SK-N-SH (cell line): ENCODE measurements around the gene SUCLG2. TPM values are rescaled to one million over a fixed set of nuclear protein-coding genes. Genes with fewer than 3 reads are reported as not detected.

Experiments
- CTCF ChIA-PET: fragments of 300-600, 350-600 bp; formaldehyde crosslinking; extraction: SDS; loops from one replicate; lab custom pipeline; 2021; lab: Yijun Ruan, JAX
- POLR2A ChIA-PET: fragments of 350-600 bp; sonication (Branson Sonifier 250); formaldehyde crosslinking; extraction: SDS; loops from one replicate; lab custom pipeline; 2020; ENCODE audit warnings: antibody characterized with exemption, inconsistent platforms; lab: Yijun Ruan, JAX
- DNase-seq: peaks from one replicate; pipeline ENCODE4 v3.0.0; 2012
- H2AFZ ChIP-seq: fragments of 200-600 bp; sonication (generic); 2 replicates; pipeline ENCODE4 v1.8.1; 2016; ENCODE audit warnings: antibody characterized with exemption, mild to moderate bottlenecking, low read depth
- H3F3A ChIP-seq: fragments of 200-600 bp; sonication (generic); replicated peaks from 2 replicates; pipeline ENCODE3; 2016; ENCODE audit warnings: antibody characterized with exemption, mild to moderate bottlenecking; ENCODE audit not compliant: insufficient read depth
- H3K27ac ChIP-seq, 2 experiments: fragments of 200-500 bp in 1 of 2; fragments of 200-600 bp in 1 of 2; sonication (Bioruptor generic) in 1 of 2; sonication (generic), shearing (Covaris generic) in 1 of 2; 2 replicates each; pipeline versions ENCODE4 v1.5.1 to v1.6.1; 2014 to 2016; ENCODE audit warnings: low read depth in 2 of 2, inconsistent platforms in 1 of 2, low read length in 1 of 2, mild to moderate bottlenecking in 1 of 2, mixed read lengths in 1 of 2
- H3K27me3 ChIP-seq: fragments of 200-600 bp; sonication (generic), shearing (Covaris generic); 2 replicates; pipeline ENCODE4 v1.6.1; 2016; ENCODE audit warnings: mixed run types; ENCODE audit not compliant: insufficient read depth
- H3K36me3 ChIP-seq, 2 experiments: fragments of 200-500 bp in 1 of 2; fragments of 200-600 bp in 1 of 2; sonication (Bioruptor generic) in 1 of 2; sonication (generic) in 1 of 2; replicated peaks in 1 of 2; 2 replicates each; pipeline versions ENCODE3 to v1.5.1; 2014 to 2016; ENCODE audit warnings: low read length in 1 of 2, mild to moderate bottlenecking in 1 of 2; ENCODE audit not compliant: insufficient read depth in 2 of 2, control insufficient read depth in 1 of 2
- H3K4me1 ChIP-seq, 2 experiments: fragments of 200-500 bp in 1 of 2; fragments of 200-600 bp in 1 of 2; sonication (Bioruptor generic) in 1 of 2; sonication (generic), shearing (Covaris generic) in 1 of 2; 2 replicates each; pipeline versions ENCODE4 v1.5.1 to v1.6.1; 2014 to 2016; ENCODE audit warnings: low read depth in 1 of 2, low read length in 1 of 2, mixed run types in 1 of 2; ENCODE audit not compliant: insufficient read depth in 2 of 2, control insufficient read depth in 1 of 2
- H3K4me2 ChIP-seq: fragments of 200-600 bp; sonication (generic), shearing (Covaris generic); 2 replicates; pipeline ENCODE4 v1.6.1; 2017; ENCODE audit warnings: mixed run types
- H3K4me3 ChIP-seq, 2 experiments: fragments of 200-500 bp in 1 of 2; fragments of 200-600 bp in 1 of 2; sonication (Bioruptor generic) in 1 of 2; sonication (generic), shearing (Covaris generic) in 1 of 2; 2 replicates each; pipeline versions ENCODE4 v1.5.1 to v1.8.1; 2014 to 2016; ENCODE audit warnings: low read depth in 2 of 2, inconsistent platforms in 1 of 2, low read length in 1 of 2, mild to moderate bottlenecking in 1 of 2, mixed read lengths in 1 of 2, moderate library complexity in 1 of 2
- H3K79me2 ChIP-seq: fragments of 200-600 bp; sonication (generic); 2 replicates; pipeline ENCODE4 v1.8.1; 2017; ENCODE audit warnings: mild to moderate bottlenecking; ENCODE audit not compliant: insufficient read depth
- H3K9ac ChIP-seq: fragments of 200-600 bp; sonication (generic); 2 replicates; pipeline ENCODE4 v1.6.1; 2017; ENCODE audit warnings: mixed run types
- H3K9me2 ChIP-seq: fragments of 200-600 bp; sonication (generic); 2 replicates; pipeline ENCODE4 v1.6.1; 2017; ENCODE audit warnings: mixed run types
- H3K9me3 ChIP-seq: fragments of 200-600 bp; sonication (generic); 2 replicates; pipeline ENCODE4 v1.6.1; 2017; ENCODE audit warnings: mixed run types, mild to moderate bottlenecking, moderate library complexity
- H4K20me1 ChIP-seq: fragments of 200-600 bp; sonication (generic); 2 replicates; pipeline ENCODE4 v1.6.1; 2017; ENCODE audit warnings: mild to moderate bottlenecking, mixed run types; ENCODE audit not compliant: insufficient read depth
- CTCF ChIP-seq: fragments of 200-600 bp; sonication (generic); IDR thresholded peaks from 2 replicates; pipeline ENCODE4 v1.6.1; 2017; ENCODE audit warnings: antibody characterized with exemption, mild to moderate bottlenecking, moderate library complexity
- ELF1 ChIP-seq: IDR thresholded peaks from 2 replicates; pipeline ENCODE4 v1.4.0; 2012
- FOSL2 ChIP-seq: IDR thresholded peaks from 2 replicates; pipeline ENCODE4 v1.4.0; 2012; ENCODE audit warnings: low read depth, mild to moderate bottlenecking, moderate library complexity, borderline replicate concordance
- GATA2 ChIP-seq: sonication (generic); formaldehyde crosslinking; IDR thresholded peaks from 2 replicates; pipeline ENCODE4 v1.5.0; 2020; ENCODE audit warnings: mild to moderate bottlenecking, missing genetic modification reagents
- NRF1 ChIP-seq: IDR thresholded peaks from 2 replicates; pipeline ENCODE4 v1.6.1; 2012; ENCODE audit warnings: low read depth, mild to moderate bottlenecking, low read length
- PBX3 ChIP-seq: IDR thresholded peaks from 2 replicates; pipeline ENCODE4; 2012
- REST ChIP-seq: IDR thresholded peaks from 2 replicates; pipeline ENCODE4 v1.6.1; 2012; ENCODE audit warnings: mild to moderate bottlenecking, low read depth, low read length, moderate library complexity
- RFX5 ChIP-seq: IDR thresholded peaks from 2 replicates; pipeline ENCODE4 v1.6.1; 2012; ENCODE audit warnings: mild to moderate bottlenecking, improper control_type of control experiment, low read length
- TAF1 ChIP-seq: IDR thresholded peaks from 2 replicates; pipeline ENCODE4 v1.6.1; 2012; ENCODE audit warnings: low read depth, mild to moderate bottlenecking, low read length, moderate library complexity, borderline replicate concordance
- YY1 ChIP-seq: IDR thresholded peaks from 2 replicates; pipeline ENCODE4 v1.4.0; 2012; ENCODE audit warnings: low read depth, mild to moderate bottlenecking
- WGBS: methylation state at CpG from one replicate; pipeline ENCODE4 v1.1.6; 2017; ENCODE audit warnings: low lambda C conversion rate; 5-methylcytosine and 5-hydroxymethylcytosine counted together
- polyA plus RNA-seq, 3 experiments: library from polyadenylated mRNA; depleted of rRNA; stranded (reverse); fragments of >200 nt; gene quantifications; 2 replicates each; pipeline ENCODE4 v1.2.3, GENCODE V29; 2012

Gene SUCLG2
- polyA plus RNA-seq, 1 of the 3 experiments (the other 2 are of a cell fraction): 20.2 TPM

- 96% methylated on average over 4 of the region's 4 CpGs for WGBS
Measured at GRCh38 chr3:67509471-67510075, 144.8 kb downstream of the SUCLG2 start.

GRCh38 chr3:67507584-67507983 lies 146.8 kb downstream of the SUCLG2 start:
- Histone ChIP-seq H3K4me3 (no peak overlapping the region), H3K9me3 (no peaks in the 10 kb centered on the region), H3K4me1 (no peaks in the 10 kb centered on the region), H2AFZ (no peak overlapping the region), H3K9me2 (no peaks in the 10 kb centered on the region), H3K36me3 (peaks cover 6 to 23% of the 10 kb centered on the region in 2 experiments), H3K4me2 (no peak overlapping the region), H4K20me1 (no peaks in the 10 kb centered on the region), H3K79me2 (no peaks in the 10 kb centered on the region), H3F3A (no peaks in the 10 kb centered on the region), H3K9ac (no peak overlapping the region), H3K27me3 (no peaks in the 10 kb centered on the region), H3K27ac (no peak overlapping the region)
- WGBS: 85% methylated on average over 4 of the region's 4 CpGs
- DNase-seq: no peak
- POLR2A ChIA-PET: no interaction called here
- TF ChIP-seq CTCF (no peak), RFX5 (no peak), YY1 (no peak), PBX3 (no peak), REST (no peak), TAF1 (no peak), NRF1 (no peak), FOSL2 (no peak)
- CTCF ChIA-PET: interaction anchor here (1.3 kb wide), 1 partner anchor 282 kb away, joined by 4 read pairs; no protein-coding TSS in a partner anchor

More at GRCh38 chr3:67509471-67510075, 144.8 kb downstream of the SUCLG2 start:
- no peaks in the 10 kb centered on the region for H3K9me3 ChIP-seq
- H3K9ac ChIP-seq: no peak overlapping the region
- no peak overlapping the region for H3K4me3 ChIP-seq
- no peak overlapping the region for H3K4me2 ChIP-seq
- H3K27ac ChIP-seq: no peak overlapping the region
- no peaks in the 10 kb centered on the region for H3K9me2 ChIP-seq
- no peak overlapping the region for H2AFZ ChIP-seq
- H4K20me1 ChIP-seq: no peaks in the 10 kb centered on the region
- H3K27me3 ChIP-seq: no peaks in the 10 kb centered on the region
- TF ChIP-seq GATA2 (CRISPR knock-in tag) (no peak), FOSL2 (no peak), ELF1 (no peak), CTCF (no peak)
- peaks cover 4 to 16% of the 10 kb centered on the region in 2 experiments for H3K36me3 ChIP-seq
- POLR2A ChIA-PET: no interaction called here
- H3K4me1 ChIP-seq: no peaks in the 10 kb centered on the region
- DNase-seq: no peak
- CTCF ChIA-PET: interaction anchor here (0.7 kb wide), 1 partner anchor 8 kb away, joined by 3 read pairs; no protein-coding TSS in a partner anchor
- no peaks in the 10 kb centered on the region for H3F3A ChIP-seq
- no peaks in the 10 kb centered on the region for H3K79me2 ChIP-seq
